OCI-LY3 (cell line): ENCODE data around the gene CACNA1I.

ENCODE experiments used
- CTCF ChIP-seq: fragments of 200-600, 300-600 bp; sonication (generic); IDR thresholded peaks from 2 replicates; pipeline ENCODE4 v1.5.1; 2014; ENCODE audit warnings: antibody characterized with exemption, low read length, low read depth
- EZH2phosphoT487 ChIP-seq: fragments of 200-600 bp; shearing (Covaris generic); IDR thresholded peaks from 2 replicates; pipeline ENCODE4 v1.6.1; 2018; ENCODE audit warnings: antibody characterized with exemption, mixed run types, low read depth

- TF ChIP-seq CTCF (no peak), EZH2phosphoT487 (no peak)
Measured at GRCh38 chr22:39703091-39703490, 132.5 kb downstream of the CACNA1I start.
